GM13977 (cell line): ENCODE measurements around the gene ZNF417.
A peak's percentile ranks its signal among the peaks of the same experiment; 100 is the strongest.
"Not testable (repeated sequence)": the region's sequence is repeated elsewhere in the genome, so short reads cannot be mapped to it uniquely, and the experiment has no call there.

Experiments used
- DNase-seq: peaks from one replicate; pipeline ENCODE4 v3.0.0; 2012; ENCODE audit warnings: low spot score
- CTCF ChIP-seq: IDR thresholded peaks from 2 replicates; pipeline ENCODE4 v1.5.1; 2012; ENCODE audit warnings: mild to moderate bottlenecking, control low read depth; ENCODE audit not compliant: insufficient read depth; ENCODE audit errors: extremely low read depth, missing control alignments
- in situ Hi-C: fragments of 300-500 bp; cut with MboI; formaldehyde crosslinking; loops from one replicate; pipeline ENCODE4 v1.12.0; 2022; ENCODE audit warnings: low sequenced_read_pairs, low pct_unique_long_range_greater_than_20kb, mixed read lengths, inconsistent platforms; ENCODE audit not compliant: unreplicated experiment

The ZNF417 gene

DNA sequence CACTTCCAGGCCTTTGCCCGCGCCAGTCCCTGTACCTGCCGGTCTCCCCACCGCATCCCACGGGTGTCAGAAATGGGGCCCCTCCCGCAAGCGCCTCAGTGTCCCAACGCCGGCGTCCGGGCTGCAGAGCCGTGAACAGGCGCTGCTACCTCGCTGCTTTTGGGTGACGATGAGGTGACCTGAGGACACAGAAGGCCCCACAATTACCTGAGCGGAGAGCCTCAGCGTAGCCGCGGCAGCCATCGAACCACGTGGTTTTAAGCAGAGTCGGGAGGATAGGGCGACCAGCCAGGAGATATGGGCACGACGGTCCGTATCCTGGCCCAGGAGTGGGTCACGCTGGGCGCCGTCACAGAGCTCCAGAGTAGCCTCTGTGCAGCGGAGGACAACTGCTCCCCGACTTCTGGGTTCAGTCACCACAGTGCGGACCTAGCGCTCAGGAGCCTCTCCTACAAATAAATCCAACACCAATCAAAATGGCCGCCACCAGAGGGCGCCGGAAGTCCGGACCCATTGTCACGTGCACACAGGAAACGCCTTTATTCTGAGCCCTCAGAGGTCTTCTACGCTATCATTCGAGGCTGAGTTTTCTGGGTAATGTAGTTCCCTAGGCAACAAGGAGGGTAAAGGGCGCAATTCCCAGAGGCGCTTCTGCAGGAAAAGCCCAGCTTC, 27.7 kb downstream of the ZNF417 start, which contains the start of gene ZNF814:
Gene ZNF814 (minus strand): TSS at position 478 of the 672 bp plus-strand sequence. CDS start 235 bp downstream, at position 243.
- peak; percentile 17 for TF ChIP-seq CTCF
- in situ Hi-C loops: no loop called here
- peak; percentile 69 for DNase-seq

GRCh38 chr19:57888107-57888559, 28.3 kb downstream of the ZNF417 start:
- no peak for TF ChIP-seq CTCF
- peak; percentile 12 for DNase-seq
- in situ Hi-C loops: no loop called here

- no peak for DNase-seq
- no peak for TF ChIP-seq CTCF
- in situ Hi-C loops: no loop called here
Measured at GRCh38 chr19:57887195-57887941, 29.0 kb downstream of the ZNF417 start.

DNA sequence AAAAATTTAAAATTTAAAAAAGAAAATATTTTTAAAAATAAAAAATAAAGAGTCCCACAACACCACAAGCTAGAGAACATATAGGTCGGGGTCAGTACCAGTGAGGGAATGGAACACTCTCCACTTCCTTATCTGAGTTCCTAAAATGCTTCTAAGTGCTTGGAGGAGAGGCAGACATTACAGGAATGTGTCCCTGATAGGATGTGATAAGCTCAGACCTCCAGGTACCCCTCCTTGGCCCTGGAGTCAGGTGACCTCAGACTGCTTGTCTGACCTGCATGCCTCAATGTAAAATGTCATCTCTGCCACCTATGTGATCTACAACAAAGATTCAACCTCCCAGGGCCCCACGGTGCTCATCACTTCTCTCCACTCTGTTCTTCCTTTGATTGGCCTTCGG, 30.3 kb downstream of the ZNF417 start:
- TF ChIP-seq CTCF: no peak
- in situ Hi-C loops: no loop called here
- no peak for DNase-seq

GRCh38 chr19:57873883-57874799, 42.3 kb downstream of the ZNF417 start:
- DNase-seq, in situ Hi-C loops: not testable (repeated sequence)

DNA sequence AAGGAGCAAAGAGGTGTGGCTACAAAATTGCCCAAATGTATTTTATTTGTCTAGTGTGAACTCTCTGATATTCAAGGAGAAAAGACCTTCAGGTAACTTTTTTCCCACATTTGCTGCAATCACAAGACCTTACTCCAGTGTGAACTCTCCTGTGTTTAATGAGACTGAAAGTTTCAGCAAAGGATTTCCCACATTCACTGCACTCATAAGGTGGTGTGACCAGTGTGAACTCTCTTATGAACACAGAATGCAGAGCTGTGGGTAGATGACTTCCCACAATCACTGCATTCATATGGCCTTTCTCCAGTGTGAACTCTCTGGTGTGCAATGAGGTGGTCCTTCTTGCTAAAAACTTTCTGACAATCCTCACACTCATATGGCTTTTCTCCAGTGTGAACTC, 43.9 kb downstream of the ZNF417 start:
- in situ Hi-C loops: no loop called here
- TF ChIP-seq CTCF: no peak
- no peak for DNase-seq

GRCh38 chr19:57870225-57870624, 46.2 kb downstream of the ZNF417 start:
- no peak for DNase-seq
- in situ Hi-C loops: no loop called here
- no peak for TF ChIP-seq CTCF

DNA sequence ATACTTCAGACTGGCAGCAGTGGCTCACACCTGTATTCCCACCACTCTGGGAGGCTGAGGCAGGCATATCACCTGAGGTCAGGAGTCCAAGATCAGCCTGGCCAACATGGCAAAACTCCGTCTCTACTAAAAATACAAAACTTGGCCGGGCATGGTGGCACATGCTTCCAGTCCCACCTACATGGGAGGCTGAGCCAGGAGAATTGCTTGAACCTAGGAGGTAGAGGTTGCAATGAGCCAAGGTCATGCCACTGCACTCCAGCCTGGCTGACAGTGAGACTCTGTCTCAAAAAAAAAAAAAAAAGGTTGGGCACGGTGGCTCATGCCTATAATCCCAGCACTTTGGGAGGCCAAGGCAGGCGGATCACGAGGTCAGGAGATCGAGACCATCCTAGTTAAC, 46.7 kb downstream of the ZNF417 start:
- DNase-seq, in situ Hi-C loops: not testable (repeated sequence)
